H1 (cell line): ENCODE results near the gene ERP44. TPM values are rescaled to one million over a fixed set of nuclear protein-coding genes. Genes with fewer than 3 reads are reported as not detected.

ENCODE experiments used
- CTCF ChIA-PET: fragments of 300-600 bp; sonication (Branson Sonifier 250); formaldehyde crosslinking; loops from one replicate; lab custom pipeline; 2021; ENCODE audit not compliant: partially characterized antibody; lab: Charles Lee
- POLR2A ChIA-PET: fragments of 300-600 bp; sonication (Branson Sonifier 250); formaldehyde crosslinking; loops from one replicate; lab custom pipeline; 2021; ENCODE audit warnings: inconsistent platforms; ENCODE audit not compliant: partially characterized antibody; lab: Charles Lee
- DNase-seq, 2 experiments: peaks; one replicate each; pipeline versions ENCODE4 v3.0.0 to v3.0.0-alpha.2; 2010 to 2022; ENCODE audit warnings: low spot score in 2 of 2, low read depth in 1 of 2, mixed read lengths in 1 of 2
- FAIRE-seq: peaks from 2 replicates; lab custom pipeline; 2011; peaks lifted over from hg19 to GRCh38; lab: Jason Lieb, UNC
- H2AFZ ChIP-seq: 2 replicates; pipeline ENCODE4 v1.8.1; 2012; ENCODE audit warnings: low read length, inconsistent platforms
- H2AK5ac ChIP-seq: 2 replicates; pipeline ENCODE4 v1.6.1; 2013; ENCODE audit warnings: low read depth, low read length
- H2BK120ac ChIP-seq: replicated peaks from 2 replicates; pipeline ENCODE3; 2013; ENCODE audit warnings: low read depth, low read length, inconsistent platforms
- H2BK12ac ChIP-seq: 2 replicates; pipeline ENCODE4 v1.6.1; 2013; ENCODE audit warnings: low read depth, low read length
- H2BK15ac ChIP-seq: 2 replicates; pipeline ENCODE4 v1.6.1; 2013; ENCODE audit warnings: low read length
- H2BK20ac ChIP-seq: 2 replicates; pipeline ENCODE4 v1.6.1; 2013; ENCODE audit warnings: low read length
- H2BK5ac ChIP-seq: 2 replicates; pipeline ENCODE4 v1.6.1; 2013; ENCODE audit warnings: low read depth, low read length
- H3K14ac ChIP-seq: 2 replicates; pipeline ENCODE4 v1.6.1; 2013; ENCODE audit warnings: inconsistent platforms; ENCODE audit not compliant: insufficient read length
- H3K18ac ChIP-seq: 2 replicates; pipeline ENCODE4 v1.6.1; 2013; ENCODE audit warnings: low read length; ENCODE audit errors: extremely low read depth
- H3K23ac ChIP-seq: 2 replicates; pipeline ENCODE4 v1.6.1; 2013; ENCODE audit warnings: inconsistent platforms; ENCODE audit not compliant: insufficient read length
- H3K23me2 ChIP-seq: 2 replicates; pipeline ENCODE4 v1.6.1; 2013; ENCODE audit warnings: low read depth, low read length
- H3K27ac ChIP-seq: 2 replicates; pipeline ENCODE4 v1.6.1; 2011; ENCODE audit warnings: low read depth, low read length, inconsistent platforms
- H3K27me3 ChIP-seq, 4 experiments: replicated peaks in 1 of 4; 1 replicate in 1 of 4; 2 replicates in 3 of 4; pipeline versions ENCODE4 v1.6.1 to v1.8.1; 2011 to 2013; ENCODE audit warnings: low read length in 3 of 4, mild to moderate bottlenecking in 3 of 4, inconsistent platforms in 2 of 4, mixed read lengths in 2 of 4, moderate library complexity in 1 of 4; ENCODE audit not compliant: control insufficient read depth in 3 of 4, insufficient read depth in 3 of 4; ENCODE audit errors: extremely low read depth in 1 of 4
- H3K36me3 ChIP-seq, 4 experiments: 2 replicates each; pipeline versions ENCODE4 v1.6.1 to v1.8.1; 2011 to 2013; ENCODE audit warnings: mild to moderate bottlenecking in 4 of 4, low read length in 3 of 4, moderate library complexity in 2 of 4, control low read depth in 1 of 4, inconsistent platforms in 1 of 4; ENCODE audit not compliant: insufficient read depth in 4 of 4, control insufficient read depth in 2 of 4
- H3K4ac ChIP-seq: replicated peaks from 2 replicates; pipeline ENCODE3; 2013; ENCODE audit warnings: low read length, low read depth, mixed read lengths, inconsistent platforms; ENCODE audit not compliant: insufficient read length
- H3K4me1 ChIP-seq, 4 experiments: replicated peaks in 1 of 4; 1 replicate in 1 of 4; 2 replicates in 3 of 4; pipeline versions ENCODE4 v1.6.1 to v1.8.1; 2011 to 2013; ENCODE audit warnings: low read length in 3 of 4, inconsistent platforms in 2 of 4, mixed read lengths in 1 of 4; ENCODE audit not compliant: insufficient read depth in 4 of 4, control insufficient read depth in 3 of 4
- H3K4me2 ChIP-seq, 2 experiments: 2 replicates each; pipeline versions ENCODE4 v1.6.1 to v1.8.1; 2011 to 2013; ENCODE audit warnings: low read depth in 2 of 2, low read length in 2 of 2, control low read depth in 1 of 2, inconsistent platforms in 1 of 2, mild to moderate bottlenecking in 1 of 2; ENCODE audit not compliant: insufficient read depth in 1 of 2
- H3K4me3 ChIP-seq, 4 experiments: fragments of 200-600, 300-600 bp in 1 of 4; sonication (generic), shearing (Covaris generic), sonication (Bioruptor Twin) in 1 of 4; 2 replicates each; pipeline versions ENCODE4 v1.5.1 to v1.8.1; 2011 to 2016; ENCODE audit warnings: low read length in 4 of 4, low read depth in 3 of 4, control low read depth in 2 of 4, inconsistent platforms in 2 of 4, mild to moderate bottlenecking in 2 of 4, mixed read lengths in 1 of 4, moderate library complexity in 1 of 4; ENCODE audit not compliant: insufficient read depth in 2 of 4; ENCODE audit errors: extremely low read depth in 1 of 4
- H3K56ac ChIP-seq: replicated peaks from 2 replicates; pipeline ENCODE3; 2013; ENCODE audit warnings: low read depth, mild to moderate bottlenecking, mixed read lengths, low read length, inconsistent platforms; ENCODE audit not compliant: insufficient read length
- H3K79me1 ChIP-seq: 2 replicates; pipeline ENCODE4 v1.6.1; 2013; ENCODE audit warnings: low read depth, low read length, control low read depth
- H3K79me2 ChIP-seq, 2 experiments: 2 replicates each; pipeline versions ENCODE4 v1.6.1 to v1.8.1; 2012 to 2013; ENCODE audit warnings: low read length in 2 of 2, mild to moderate bottlenecking in 2 of 2, inconsistent platforms in 1 of 2; ENCODE audit not compliant: insufficient read depth in 2 of 2, control insufficient read depth in 1 of 2
- H3K9ac ChIP-seq, 4 experiments: replicated peaks in 1 of 4; 1 replicate in 1 of 4; 2 replicates in 3 of 4; pipeline versions ENCODE4 v1.6.1 to v1.8.1; 2011 to 2013; ENCODE audit warnings: low read depth in 3 of 4, low read length in 3 of 4, control low read depth in 2 of 4, mild to moderate bottlenecking in 2 of 4, moderate library complexity in 2 of 4, inconsistent platforms in 1 of 4; ENCODE audit errors: extremely low read depth in 1 of 4
- H3K9me3 ChIP-seq, 2 experiments: 2 replicates each; pipeline versions ENCODE4 v1.6.1 to v1.8.1; 2012 to 2013; ENCODE audit warnings: mild to moderate bottlenecking in 2 of 2, moderate library complexity in 2 of 2, control low read depth in 1 of 2, inconsistent platforms in 1 of 2, low read depth in 1 of 2, low read length in 1 of 2, mixed read lengths in 1 of 2; ENCODE audit not compliant: insufficient read depth in 2 of 2
- H4K20me1 ChIP-seq, 2 experiments: replicated peaks in 1 of 2; 2 replicates each; pipeline versions ENCODE3 to v1.8.1; 2011 to 2013; ENCODE audit warnings: inconsistent platforms in 2 of 2, low read length in 2 of 2, mild to moderate bottlenecking in 1 of 2; ENCODE audit not compliant: insufficient read depth in 2 of 2, control insufficient read depth in 1 of 2
- H4K5ac ChIP-seq: 2 replicates; pipeline ENCODE4 v1.6.1; 2013; ENCODE audit warnings: low read length, low read depth, mixed read lengths, inconsistent platforms; ENCODE audit not compliant: insufficient read length
- H4K8ac ChIP-seq: 2 replicates; pipeline ENCODE4 v1.8.0; 2013; ENCODE audit warnings: mild to moderate bottlenecking, moderate library complexity, low read length, inconsistent platforms; ENCODE audit not compliant: insufficient read depth; ENCODE audit errors: extremely low read depth
- H4K91ac ChIP-seq: replicated peaks from 2 replicates; pipeline ENCODE3; 2013; ENCODE audit warnings: low read length, mixed read lengths, inconsistent platforms; ENCODE audit not compliant: insufficient read length
- BACH1 ChIP-seq: IDR thresholded peaks from 2 replicates; pipeline ENCODE4 v1.6.1; 2012; ENCODE audit warnings: low read length, improper control_type of control experiment
- CTBP2 ChIP-seq: IDR thresholded peaks from 2 replicates; pipeline ENCODE4 v1.7.0; 2011; ENCODE audit warnings: borderline replicate concordance, mild to moderate bottlenecking, moderate library complexity, mixed read lengths, low read length; ENCODE audit not compliant: insufficient read depth, insufficient read length
- GABPA ChIP-seq: IDR thresholded peaks from 2 replicates; pipeline ENCODE4 v1.6.1; 2011; ENCODE audit warnings: mild to moderate bottlenecking, low read length, moderate library complexity, borderline replicate concordance; ENCODE audit not compliant: insufficient read depth
- JUND ChIP-seq: IDR thresholded peaks from 2 replicates; pipeline ENCODE4 v1.6.1; 2011; ENCODE audit warnings: mild to moderate bottlenecking, improper control_type of control experiment, low read length
- NANOG ChIP-seq: IDR thresholded peaks from 2 replicates; pipeline ENCODE4 v1.6.1; 2011; ENCODE audit warnings: low read length, low read depth, mild to moderate bottlenecking, inconsistent platforms; ENCODE audit not compliant: insufficient read depth, poor library complexity, severe bottlenecking
- POLR2AphosphoS5 ChIP-seq: IDR thresholded peaks from 2 replicates; pipeline ENCODE4 v1.6.1; 2011; ENCODE audit warnings: low read depth, low read length
- SUZ12 ChIP-seq: fragments of 200-600 bp; sonication (generic); IDR thresholded peaks from 2 replicates; pipeline ENCODE4 v1.6.1; 2012; ENCODE audit warnings: mild to moderate bottlenecking, inconsistent platforms, low read length, moderate library complexity, mixed read lengths
- TAF1 ChIP-seq: IDR thresholded peaks from 2 replicates; pipeline ENCODE4 v1.6.1; 2011; ENCODE audit warnings: mild to moderate bottlenecking, low read depth, low read length
- WGBS, 2 experiments: shearing (Covaris generic) in 1 of 2; methylation state at CpG; one replicate each; pipeline versions ENCODE4 v1.1.6 to v1.1.7; 2013 to 2015; ENCODE audit warnings: low lambda C conversion rate in 2 of 2, mixed read lengths in 2 of 2, inconsistent platforms in 1 of 2, low coverage in 1 of 2, missing lambda C conversion rate in 1 of 2; ENCODE audit not compliant: insufficient replicate concordance in 2 of 2, insufficient coverage in 1 of 2, insufficient read length in 1 of 2; ENCODE audit errors: extremely low coverage in 1 of 2, missing lambda C conversion rate in 1 of 2; 5-methylcytosine and 5-hydroxymethylcytosine counted together
- polyA plus RNA-seq, 7 experiments: library from polyadenylated mRNA; depleted of rRNA in 3 of 7; stranded (reverse) in 5 of 7; unstranded in 2 of 7; fragments of >200 nt in 5 of 7; fragments of 200-250 nt in 2 of 7; gene quantifications; 1 replicate in 5 of 7; 2 replicates in 1 of 7; 4 replicates in 1 of 7; pipeline versions ENCODE4 v1.2.1 to v1.2.3, GENCODE V29; 2011 to 2013; ENCODE audit warnings: missing spikeins in 2 of 7, mixed read lengths in 2 of 7
- total RNA-seq: library from RNA; stranded (reverse); fragmentation: NEBNext Ultra II Directional; extraction: Animal tissue kit (Norgen Biotek cat#: 25700); gene quantifications from 2 replicates; pipeline ENCODE4 v1.2.1, GENCODE V29; 2021

The ERP44 gene
- total and polyA plus RNA-seq, 2 of the 8 experiments (the other 6 are each of a cell fraction or from before 2014, with no cell fraction given) = 5.7 to 15.6 TPM

- Histone ChIP-seq H3K4ac (no peak overlapping the region), H2AFZ (no peak overlapping the region), H2BK20ac (no peak overlapping the region), H2AK5ac (no peak overlapping the region), H3K4me2 (no peak overlapping the region)
- TF ChIP-seq BACH1 = no peak
- TF ChIP-seq NANOG = no peak
- TF ChIP-seq SUZ12 = no peak
- no peak for TF ChIP-seq POLR2AphosphoS5
- TF ChIP-seq TAF1 = no peak
- no peak for TF ChIP-seq CTBP2
- no peak for TF ChIP-seq JUND
- TF ChIP-seq GABPA = no peak
- TF ChIP-seq, all 59 proteins: peak for 0
- Histone ChIP-seq H3K23me2 (no peaks in the 10 kb centered on the region), H3K27me3 (no peaks in the 10 kb centered on the region), H3K36me3 (no peaks in the 10 kb centered on the region), H4K20me1 (no peaks in the 10 kb centered on the region), H4K5ac (no peak overlapping the region), H2BK15ac (no peak overlapping the region), H3K9ac (no peak overlapping the region), H3K9me3 (no peaks in the 10 kb centered on the region), H3K18ac (no peak overlapping the region), H3K56ac (no peak overlapping the region), H3K79me2 (no peaks in the 10 kb centered on the region), H2BK5ac (no peak overlapping the region), H3K27ac (no peak overlapping the region), H4K91ac (no peak overlapping the region), H3K4me1 (no peaks in the 10 kb centered on the region), H3K14ac (no peak overlapping the region), H4K8ac (no peak overlapping the region), H2BK120ac (no peak overlapping the region), H3K4me3 (no peak overlapping the region), H3K23ac (no peak overlapping the region), H2BK12ac (no peak overlapping the region), H3K79me1 (no peaks in the 10 kb centered on the region)
- ChIA-PET POLR2A (no interaction called here), CTCF (interaction anchor here (0.9 kb wide), 1 partner anchor 99 kb away, joined by 3 read pairs; no protein-coding TSS in a partner anchor)
- DNase-seq = no peak
- no peak for FAIRE-seq
- WGBS, 2 experiments = 89% methylated on average over 1 of the region's 1 CpG; no CpG with 5 or more reads in 1 of the 2 experiments
These were observed 144.0 kb downstream of the ERP44 start for GRCh38 chr9:99954819-99955218.
